Fibroblast of lung (primary cell): ENCODE data around the gene UCK2. TPM values are rescaled to one million over a fixed set of nuclear protein-coding genes. Genes with fewer than 3 reads are reported as not detected.

ENCODE experiments used
- DNase-seq, 2 donors: peaks; one replicate each; pipeline versions ENCODE4 v3.0.0 to v3.0.0-alpha.2; 2010; ENCODE audit warnings: low read depth in 2 of 2
- H2AFZ ChIP-seq: 2 replicates; pipeline ENCODE4 v1.5.1; 2012; ENCODE audit warnings: low read length, control low read depth, inconsistent platforms
- H3K27ac ChIP-seq: 2 replicates; pipeline ENCODE4 v1.5.1; 2011; ENCODE audit warnings: low read length, control low read depth; ENCODE audit not compliant: insufficient read depth
- H3K27me3 ChIP-seq: 2 replicates; pipeline ENCODE4 v1.5.1; 2011; ENCODE audit warnings: mild to moderate bottlenecking, low read length; ENCODE audit not compliant: control insufficient read depth, insufficient read depth
- H3K36me3 ChIP-seq: 2 replicates; pipeline ENCODE4 v1.5.1; 2011; ENCODE audit warnings: low read length; ENCODE audit not compliant: control insufficient read depth, insufficient read depth
- H3K4me1 ChIP-seq: 2 replicates; pipeline ENCODE4 v1.5.1; 2011; ENCODE audit warnings: low read length; ENCODE audit not compliant: control insufficient read depth, insufficient read depth; ENCODE audit errors: extremely low read depth
- H3K4me2 ChIP-seq: 2 replicates; pipeline ENCODE4 v1.5.1; 2011; ENCODE audit warnings: low read length, control low read depth; ENCODE audit not compliant: insufficient read depth; ENCODE audit errors: extremely low read depth
- H3K4me3 ChIP-seq, 4 experiments: fragments of 200-600 bp in 1 of 4; sonication (generic) in 1 of 4; replicated peaks in 1 of 4; 2 replicates each; pipeline ENCODE4 v1.5.1; 2011 to 2016; ENCODE audit warnings: low read length in 4 of 4, low read depth in 3 of 4, mild to moderate bottlenecking in 3 of 4, control low read depth in 2 of 4, inconsistent platforms in 1 of 4, mixed read lengths in 1 of 4; ENCODE audit not compliant: insufficient read depth in 1 of 4; ENCODE audit errors: control extremely low read depth in 1 of 4
- H3K79me2 ChIP-seq: 2 replicates; pipeline ENCODE4 v1.5.1; 2012; ENCODE audit warnings: mild to moderate bottlenecking, low read length, inconsistent platforms; ENCODE audit not compliant: control insufficient read depth, insufficient read depth
- H3K9ac ChIP-seq: 2 replicates; pipeline ENCODE4 v1.5.1; 2011; ENCODE audit warnings: mild to moderate bottlenecking, low read length, control low read depth; ENCODE audit not compliant: insufficient read depth
- H3K9me3 ChIP-seq: 2 replicates; pipeline ENCODE4 v1.5.1; 2012; ENCODE audit warnings: low read depth, low read length; ENCODE audit not compliant: control insufficient read depth, insufficient read depth
- H4K20me1 ChIP-seq: 2 replicates; pipeline ENCODE4 v1.5.1; 2011; ENCODE audit warnings: low read length; ENCODE audit not compliant: control insufficient read depth, insufficient read depth; ENCODE audit errors: extremely low read depth
- EZH2 ChIP-seq: IDR thresholded peaks from 2 replicates; pipeline ENCODE4 v1.5.1; 2012; ENCODE audit warnings: low read length, control low read depth, mild to moderate bottlenecking; ENCODE audit errors: missing control alignments
- polyA plus RNA-seq, 2 donors: library from polyadenylated mRNA; depleted of rRNA in 1 of 2; stranded (reverse) in 1 of 2; unstranded in 1 of 2; fragments of >200 nt; gene quantifications; 2 replicates each; pipeline ENCODE4 v1.2.1, GENCODE V29; 2011 to 2012; ENCODE audit warnings: missing spikeins in 1 of 2
- total RNA-seq: library from RNA; depleted of rRNA; stranded (reverse); fragments of >200 nt; gene quantifications from 2 replicates; pipeline ENCODE4 v1.2.1, GENCODE V29; 2014
- TF ChIP-seq, protein P1 (sequence below), 2 donors: IDR thresholded peaks in 1 of 2; conservative IDR thresholded peaks in 1 of 2; 1 replicate in 1 of 2; 2 replicates in 1 of 2; pipeline ENCODE4 v1.5.1; 2011 to 2012; ENCODE audit warnings: low read length in 2 of 2, control low read depth in 1 of 2, inconsistent platforms in 1 of 2, low read depth in 1 of 2, mild to moderate bottlenecking in 1 of 2

Gene UCK2
- total and polyA plus RNA-seq, 2 donors (not counting 1 experiment from before 2014, with no cell fraction given) = 95.1 to 99.0 TPM

DNA sequence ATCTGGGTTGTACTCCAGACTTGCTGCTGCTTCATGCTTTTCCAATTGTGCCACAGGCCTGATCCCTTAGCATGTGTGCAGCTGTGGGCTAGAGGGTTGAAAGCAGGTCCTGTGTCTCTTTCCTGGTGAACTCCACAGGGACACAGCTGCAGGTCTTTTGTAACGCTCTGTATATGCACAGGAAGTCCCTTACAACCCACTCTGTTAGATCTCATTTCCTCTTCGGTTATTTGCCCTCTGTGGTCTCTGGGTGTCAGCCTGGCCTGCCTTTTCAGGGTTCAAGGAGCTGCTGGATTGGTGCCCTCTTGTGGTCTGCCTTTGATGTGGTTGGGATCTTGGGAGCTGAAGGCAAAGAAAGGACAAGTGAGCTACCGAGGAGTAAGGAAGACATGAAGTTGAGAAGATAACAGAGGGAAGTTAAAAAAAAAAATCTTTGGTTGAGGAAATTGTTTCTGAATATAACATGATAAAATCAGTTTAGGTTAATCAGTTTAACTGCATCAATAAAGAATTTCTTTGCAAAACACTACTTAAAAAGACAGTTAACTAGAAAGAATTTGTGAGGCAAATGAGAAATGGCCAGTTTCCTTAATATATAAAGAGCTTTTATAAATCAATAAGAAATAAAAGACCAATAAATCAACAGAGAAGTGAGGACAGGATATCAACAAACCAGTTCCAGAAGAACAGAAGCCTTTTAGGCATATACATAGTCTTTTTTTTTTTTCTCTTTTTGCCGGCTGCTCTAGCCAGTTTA, 44.1 kb downstream of the UCK2 start:
- H3K4me3 ChIP-seq = no peak overlapping the region
- H3K9ac ChIP-seq = no peak overlapping the region
- no peak for TF ChIP-seq EZH2
- TF ChIP-seq, protein P1, sequence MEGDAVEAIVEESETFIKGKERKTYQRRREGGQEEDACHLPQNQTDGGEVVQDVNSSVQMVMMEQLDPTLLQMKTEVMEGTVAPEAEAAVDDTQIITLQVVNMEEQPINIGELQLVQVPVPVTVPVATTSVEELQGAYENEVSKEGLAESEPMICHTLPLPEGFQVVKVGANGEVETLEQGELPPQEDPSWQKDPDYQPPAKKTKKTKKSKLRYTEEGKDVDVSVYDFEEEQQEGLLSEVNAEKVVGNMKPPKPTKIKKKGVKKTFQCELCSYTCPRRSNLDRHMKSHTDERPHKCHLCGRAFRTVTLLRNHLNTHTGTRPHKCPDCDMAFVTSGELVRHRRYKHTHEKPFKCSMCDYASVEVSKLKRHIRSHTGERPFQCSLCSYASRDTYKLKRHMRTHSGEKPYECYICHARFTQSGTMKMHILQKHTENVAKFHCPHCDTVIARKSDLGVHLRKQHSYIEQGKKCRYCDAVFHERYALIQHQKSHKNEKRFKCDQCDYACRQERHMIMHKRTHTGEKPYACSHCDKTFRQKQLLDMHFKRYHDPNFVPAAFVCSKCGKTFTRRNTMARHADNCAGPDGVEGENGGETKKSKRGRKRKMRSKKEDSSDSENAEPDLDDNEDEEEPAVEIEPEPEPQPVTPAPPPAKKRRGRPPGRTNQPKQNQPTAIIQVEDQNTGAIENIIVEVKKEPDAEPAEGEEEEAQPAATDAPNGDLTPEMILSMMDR (conservative IDR thresholded peaks at IDR 0.05 in 1 of 2, IDR thresholded peaks at IDR 0.05 in 1 of 2; ENCODE audit: low read depth in 1 of 2, low read length in 2 of 2) = peak; percentile 17 to 27
- H3K27me3 ChIP-seq = no peaks in the 10 kb centered on the region
- H3K36me3 ChIP-seq = no peaks in the 10 kb centered on the region
- H3K4me2 ChIP-seq = no peak overlapping the region
- peaks cover 82% of the 10 kb centered on the region for H3K79me2 ChIP-seq
- no peaks in the 10 kb centered on the region for H3K4me1 ChIP-seq
- H4K20me1 ChIP-seq = no peaks in the 10 kb centered on the region
- peak; percentile 56 to 73 for DNase-seq
- H3K9me3 ChIP-seq = no peaks in the 10 kb centered on the region
- no peak overlapping the region for H3K27ac ChIP-seq
- no peak overlapping the region for H2AFZ ChIP-seq

DNA sequence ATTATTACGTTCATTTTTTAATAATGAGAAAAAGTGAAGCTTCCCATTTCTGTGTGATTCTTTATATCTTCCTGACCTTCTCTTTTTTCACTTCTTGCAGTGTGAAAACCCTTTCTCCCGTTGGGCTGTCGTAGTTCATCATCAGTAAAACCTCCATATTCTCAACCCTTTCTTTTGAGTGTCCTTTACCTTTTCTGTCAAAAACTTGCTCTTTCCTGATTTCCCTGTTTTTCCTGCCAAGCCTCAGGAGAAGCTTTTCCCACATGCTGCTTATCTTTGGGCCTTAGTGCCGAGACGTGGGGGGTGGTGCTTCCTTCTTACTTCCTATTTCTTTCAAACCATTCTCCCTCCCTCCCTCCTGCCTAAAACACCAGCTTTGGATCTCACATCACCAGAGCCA, 46.1 kb downstream of the UCK2 start:
- Histone ChIP-seq H2AFZ (no peak overlapping the region), H3K4me2 (no peak overlapping the region), H3K36me3 (no peaks in the 10 kb centered on the region), H4K20me1 (no peaks in the 10 kb centered on the region), H3K4me3 (no peak overlapping the region), H3K9ac (no peak overlapping the region), H3K27me3 (no peaks in the 10 kb centered on the region), H3K4me1 (no peaks in the 10 kb centered on the region), H3K27ac (no peak overlapping the region), H3K9me3 (no peaks in the 10 kb centered on the region), H3K79me2 (peaks cover 83% of the 10 kb centered on the region)
- DNase-seq = no peak
- no peak for TF ChIP-seq EZH2
- TF ChIP-seq, protein P1 (conservative IDR thresholded peaks at IDR 0.05 in 1 of 2, IDR thresholded peaks at IDR 0.05 in 1 of 2; ENCODE audit: low read depth in 1 of 2, low read length in 2 of 2) = no peak

DNA sequence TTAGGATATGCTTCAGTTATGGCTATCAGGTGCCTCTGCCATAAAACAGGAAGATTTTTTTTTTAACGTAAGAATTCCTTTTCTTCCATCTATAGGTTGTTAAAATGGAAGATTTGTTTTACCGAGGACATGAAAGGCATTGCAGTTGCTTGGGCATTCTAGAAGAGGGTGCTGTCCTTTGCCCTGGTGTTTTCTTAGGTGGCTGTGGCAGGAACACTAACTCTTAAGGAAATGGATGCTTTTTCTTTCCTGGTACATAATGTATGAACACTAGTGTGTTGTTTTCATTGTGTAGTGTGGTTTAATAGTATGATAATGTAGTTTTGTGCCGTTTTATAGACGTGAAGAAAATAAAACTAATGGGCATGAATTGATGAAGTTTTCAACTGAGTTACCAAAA, 47.2 kb downstream of the UCK2 start:
- H2AFZ ChIP-seq = no peak overlapping the region
- H3K27me3 ChIP-seq = no peaks in the 10 kb centered on the region
- H3K4me3 ChIP-seq = no peak overlapping the region
- H3K79me2 ChIP-seq = peaks cover 82% of the 10 kb centered on the region
- no peak overlapping the region for H3K9ac ChIP-seq
- no peaks in the 10 kb centered on the region for H4K20me1 ChIP-seq
- no peaks in the 10 kb centered on the region for H3K36me3 ChIP-seq
- no peak overlapping the region for H3K27ac ChIP-seq
- no peak overlapping the region for H3K4me2 ChIP-seq
- no peaks in the 10 kb centered on the region for H3K9me3 ChIP-seq
- TF ChIP-seq EZH2 = no peak
- TF ChIP-seq, protein P1 (conservative IDR thresholded peaks at IDR 0.05 in 1 of 2, IDR thresholded peaks at IDR 0.05 in 1 of 2; ENCODE audit: low read depth in 1 of 2, low read length in 2 of 2) = no peak
- DNase-seq = no peak
- H3K4me1 ChIP-seq = no peaks in the 10 kb centered on the region
